ENCODE measurements around the gene CNTNAP4.

DNA sequence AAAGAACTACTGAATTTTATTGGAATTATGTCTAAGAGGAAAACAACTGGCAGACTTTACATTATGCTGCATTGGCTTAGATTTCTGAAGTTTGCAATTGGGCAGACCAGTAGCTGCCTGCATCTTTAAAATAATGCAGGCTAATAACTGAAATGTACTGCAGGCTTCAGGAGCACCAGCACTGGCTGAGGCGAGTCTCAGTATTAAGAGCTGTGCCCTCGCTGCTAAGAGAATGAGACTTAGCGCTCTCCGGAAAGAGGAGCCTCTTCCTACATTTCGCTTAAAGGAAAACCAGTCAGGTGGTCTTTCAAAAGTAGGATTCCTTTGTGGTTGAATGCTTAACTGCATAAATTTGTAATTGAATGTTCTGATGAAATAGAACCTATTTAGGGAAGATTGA lies 885 bp downstream of the CNTNAP4 start:
- TF ChIP-seq CTCF (IDR thresholded peaks at IDR 0.05; ENCODE audit: borderline replicate concordance, extremely low read depth, low read length, poor library complexity, severe bottlenecking) = no peak
- TF ChIP-seq EZH2 (IDR thresholded peaks at IDR 0.05; ENCODE audit: borderline replicate concordance, low read depth, low read length, severe bottlenecking) = no peak

Measured in DND-41 (cell line).